ENCODE data around the gene RIBC1.
"Not testable (repeated sequence)": the region's sequence is repeated elsewhere in the genome, so short reads cannot be mapped to it uniquely, and the experiment has no call there.

Gene RIBC1

GRCh38 chrX:53435997-53436396 is 13.3 kb downstream of the RIBC1 start:
- no peak for DNase-seq (ENCODE audit: low read depth)

- no peak for DNase-seq (ENCODE audit: low read depth)
Measured at GRCh38 chrX:53437206-53437605, 14.5 kb downstream of the RIBC1 start.

- DNase-seq (ENCODE audit: low read depth): no peak
Measured at GRCh38 chrX:53438174-53438831, 15.6 kb downstream of the RIBC1 start.

- no peak for DNase-seq (ENCODE audit: low read depth)
Measured at GRCh38 chrX:53438832-53439230, 16.2 kb downstream of the RIBC1 start.

GRCh38 chrX:53440101-53440500 is 17.4 kb downstream of the RIBC1 start:
- no peak for DNase-seq (ENCODE audit: low read depth)

GRCh38 chrX:53440621-53441517 is 18.2 kb downstream of the RIBC1 start:
- DNase-seq (ENCODE audit: low read depth): no peak

- DNase-seq (ENCODE audit: low read depth): peak; percentile 50
Measured at GRCh38 chrX:53441531-53442321, 19.1 kb downstream of the RIBC1 start.

GRCh38 chrX:53442322-53442631 is 19.6 kb downstream of the RIBC1 start:
- DNase-seq (ENCODE audit: low read depth): no peak

GRCh38 chrX:53445977-53446376 is 23.3 kb downstream of the RIBC1 start:
- DNase-seq (ENCODE audit: low read depth): no peak

- no peak for DNase-seq (ENCODE audit: low read depth)
Measured at GRCh38 chrX:53447441-53447840, 24.8 kb downstream of the RIBC1 start.

GRCh38 chrX:53449632-53450031 is 27.0 kb downstream of the RIBC1 start:
- no peak for DNase-seq (ENCODE audit: low read depth)

GRCh38 chrX:53452812-53453211 is 30.1 kb downstream of the RIBC1 start:
- no peak for DNase-seq (ENCODE audit: low read depth)

GRCh38 chrX:53456254-53456653 is 33.6 kb downstream of the RIBC1 start:
- no peak for DNase-seq (ENCODE audit: low read depth)

GRCh38 chrX:53458082-53458481 is 35.4 kb downstream of the RIBC1 start:
- no peak for DNase-seq (ENCODE audit: low read depth)

- not testable (repeated sequence) for DNase-seq (ENCODE audit: low read depth)
Measured at GRCh38 chrX:53468659-53469058, 46.0 kb downstream of the RIBC1 start.

- DNase-seq (ENCODE audit: low read depth): no peak
Measured at GRCh38 chrX:53471346-53471745, 48.7 kb downstream of the RIBC1 start.

GRCh38 chrX:53474707-53475106 is 52.0 kb downstream of the RIBC1 start:
- no peak for DNase-seq (ENCODE audit: low read depth)

GRCh38 chrX:53476371-53476770 is 53.7 kb downstream of the RIBC1 start:
- DNase-seq (ENCODE audit: low read depth): no peak

- no peak for DNase-seq (ENCODE audit: low read depth)
Measured at GRCh38 chrX:53479301-53479700, 56.6 kb downstream of the RIBC1 start.
